ENCODE measurements around the gene CLEC2A. TPM values are rescaled to one million over a fixed set of nuclear protein-coding genes. Genes with fewer than 3 reads are reported as not detected.
"Not testable (repeated sequence)": the region's sequence is repeated elsewhere in the genome, so short reads cannot be mapped to it uniquely, and the experiment has no call there.

The CLEC2A gene
- total RNA-seq, 1 experiment from 2014 or later: not detected

DNA sequence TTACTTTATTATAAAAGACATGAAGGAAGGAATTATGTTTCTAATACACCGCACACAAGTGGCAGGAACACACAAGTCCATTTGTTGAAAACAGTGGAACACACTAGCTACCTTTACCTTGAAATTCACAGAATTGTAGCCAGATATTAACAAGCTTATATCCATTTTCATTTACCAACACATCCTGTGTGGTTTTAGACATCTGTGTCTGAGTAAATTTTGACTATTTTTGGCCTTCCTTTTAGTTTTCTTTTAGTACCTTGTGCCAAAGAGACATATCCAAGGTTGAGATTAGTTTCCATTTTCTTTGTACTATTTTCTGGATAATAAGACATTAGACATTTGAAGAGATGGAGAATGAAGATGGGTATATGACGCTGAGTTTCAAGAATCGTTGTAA lies 50.9 kb downstream of the CLEC2A start, which contains the start of gene KLRF2:
KLRF2 (plus strand) TSS at position 244 of the 400 bp plus-strand sequence; CDS start at position 351, 107 bp downstream.
- Histone ChIP-seq H3K27ac (no peak within 1 kb of the TSS), H3K4me3 (no peak within 1 kb of the TSS), H3K9me3 (ENCODE audit: insufficient read depth, low read depth) (no peaks in the 10 kb centered on the region), H3F3A (ENCODE audit: insufficient read depth, low read depth) (no peaks in the 10 kb centered on the region; the same call in 1 of the 2 replicates), H3K36me3 (ENCODE audit: low read depth) (no peaks in the 10 kb centered on the region), H4K20me1 (ENCODE audit: insufficient read depth) (no peaks in the 10 kb centered on the region), H3K27me3 (ENCODE audit: insufficient read depth, low read depth) (no peaks in the 10 kb centered on the region), H3K4me2 (no peak within 1 kb of the TSS), H3K9me2 (ENCODE audit: insufficient read depth) (no peaks in the 10 kb centered on the region), H2AFZ (no peak within 1 kb of the TSS), H3K4me1 (replicated peaks; ENCODE audit: insufficient read depth) (no peaks in the 10 kb centered on the region), H3K79me2 (ENCODE audit: low read depth) (no peaks in the 10 kb centered on the region)
- no peak for DNase-seq
- POLR2A ChIA-PET (ENCODE audit: unreplicated experiment): no interaction called here
- TF ChIP-seq EZH2 (IDR thresholded peaks at IDR 0.05; ENCODE audit: low read depth) (no peak), CTCF (conservative IDR thresholded peaks at IDR 0.05) (no peak)
- no TSS peak for BruUV-seq (replicated peaks)
- CTCF ChIA-PET: no interaction called here
- intact Hi-C loops (cut with micrococcal nuclease; ENCODE audit: unreplicated experiment): no loop called here

DNA sequence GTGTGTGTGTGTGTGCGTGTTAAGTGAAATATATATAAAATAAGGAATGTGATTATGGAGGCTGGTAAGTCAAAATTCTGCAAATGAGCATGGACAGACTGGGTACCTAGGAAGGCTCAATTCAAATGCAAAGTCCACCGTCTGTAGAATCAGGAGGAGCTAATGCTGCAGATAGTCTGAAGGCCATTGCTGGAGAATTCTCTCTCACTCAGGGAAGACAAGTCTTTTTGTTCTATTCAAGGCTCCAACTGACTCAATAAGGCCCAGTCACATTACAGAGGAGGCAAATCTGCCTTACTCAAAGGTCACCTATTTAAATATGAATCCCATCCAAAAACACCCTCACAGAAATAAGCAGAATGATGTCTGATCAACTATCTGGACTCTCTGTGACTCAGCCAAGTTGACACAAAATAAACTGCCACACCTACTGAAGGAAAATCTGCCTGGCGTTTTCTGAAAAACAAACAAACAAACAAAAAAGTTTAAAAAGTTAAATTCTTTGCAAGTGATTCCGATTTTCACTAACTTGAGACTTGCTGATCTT lies 51.6 kb downstream of the CLEC2A start:
- no peaks in the 10 kb centered on the region for H3K79me2 ChIP-seq (ENCODE audit: low read depth)
- intact Hi-C loops (cut with micrococcal nuclease; ENCODE audit: unreplicated experiment): no loop called here
- H3K4me3 ChIP-seq: no peak overlapping the region
- TF ChIP-seq EZH2 (IDR thresholded peaks at IDR 0.05; ENCODE audit: low read depth): no peak
- TF ChIP-seq CTCF (conservative IDR thresholded peaks at IDR 0.05): no peak
- no peak overlapping the region for H3K4me2 ChIP-seq
- BruUV-seq (replicated peaks): no TSS peak
- no peaks in the 10 kb centered on the region; the same call in 1 of the 2 replicates for H3F3A ChIP-seq (ENCODE audit: insufficient read depth, low read depth)
- H4K20me1 ChIP-seq (ENCODE audit: insufficient read depth): no peaks in the 10 kb centered on the region
- H3K9me2 ChIP-seq (ENCODE audit: insufficient read depth): no peaks in the 10 kb centered on the region
- POLR2A ChIA-PET (ENCODE audit: unreplicated experiment): no interaction called here
- no peak for DNase-seq
- H3K36me3 ChIP-seq (ENCODE audit: low read depth): no peaks in the 10 kb centered on the region
- CTCF ChIA-PET: no interaction called here
- no peaks in the 10 kb centered on the region for H3K4me1 ChIP-seq (replicated peaks; ENCODE audit: insufficient read depth)
- no peaks in the 10 kb centered on the region for H3K9me3 ChIP-seq (ENCODE audit: insufficient read depth, low read depth)
- H3K27ac ChIP-seq: no peak overlapping the region
- no peaks in the 10 kb centered on the region for H3K27me3 ChIP-seq (ENCODE audit: insufficient read depth, low read depth)
- H2AFZ ChIP-seq: no peak overlapping the region

- H3K9me3 ChIP-seq (ENCODE audit: insufficient read depth, low read depth); H3K79me2 ChIP-seq (ENCODE audit: low read depth); H3F3A ChIP-seq (ENCODE audit: insufficient read depth, low read depth); DNase-seq; H3K4me2 ChIP-seq; H3K36me3 ChIP-seq (ENCODE audit: low read depth); CTCF ChIA-PET; H3K9me2 ChIP-seq (ENCODE audit: insufficient read depth); H2AFZ ChIP-seq; H3K4me1 ChIP-seq (replicated peaks; ENCODE audit: insufficient read depth); BruUV-seq (replicated peaks); H3K27ac ChIP-seq; intact Hi-C loops (cut with micrococcal nuclease; ENCODE audit: unreplicated experiment); H3K27me3 ChIP-seq (ENCODE audit: insufficient read depth, low read depth); H4K20me1 ChIP-seq (ENCODE audit: insufficient read depth); H3K4me3 ChIP-seq: not testable (repeated sequence)
- POLR2A ChIA-PET (ENCODE audit: unreplicated experiment): interaction anchor here (0.6 kb wide), 1 partner anchor 243 kb away, joined by 3 read pairs; no protein-coding TSS in a partner anchor
These were observed 56.0 kb downstream of the CLEC2A start for GRCh38 chr12:9876120-9876519.

DNA sequence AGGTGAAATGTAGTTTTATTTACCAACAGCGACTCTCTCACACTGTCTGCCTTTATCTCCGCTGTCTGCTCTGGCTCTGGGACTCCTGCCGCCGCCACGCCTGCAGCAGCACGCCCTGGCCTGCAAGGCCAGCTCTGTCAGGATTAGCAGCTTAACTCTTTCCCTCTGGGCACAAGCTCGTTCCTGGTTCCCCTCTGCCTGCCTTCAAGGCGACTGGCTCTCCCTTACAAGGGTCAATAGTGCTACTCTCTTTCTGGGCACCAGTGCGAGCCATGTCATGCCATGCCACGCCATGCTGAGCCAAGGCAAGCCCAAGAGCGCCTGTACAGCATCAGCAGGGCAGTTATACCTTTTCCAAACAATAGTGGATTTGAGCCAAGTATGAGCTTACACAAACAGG lies 59.4 kb downstream of the CLEC2A start:
- intact Hi-C loops (cut with micrococcal nuclease; ENCODE audit: unreplicated experiment): no loop called here
- Histone ChIP-seq H4K20me1 (ENCODE audit: insufficient read depth) (no peaks in the 10 kb centered on the region), H3K4me2 (no peak overlapping the region), H3K36me3 (ENCODE audit: low read depth) (no peaks in the 10 kb centered on the region), H3K4me3 (no peak overlapping the region), H3K27ac (no peak overlapping the region), H3K79me2 (ENCODE audit: low read depth) (no peaks in the 10 kb centered on the region), H2AFZ (no peak overlapping the region), H3K9me3 (ENCODE audit: insufficient read depth, low read depth) (no peaks in the 10 kb centered on the region), H3K27me3 (ENCODE audit: insufficient read depth, low read depth) (no peaks in the 10 kb centered on the region), H3K9me2 (ENCODE audit: insufficient read depth) (no peaks in the 10 kb centered on the region), H3F3A (ENCODE audit: insufficient read depth, low read depth) (peaks cover 9% of the 10 kb centered on the region; the same call in 1 of the 2 replicates), H3K4me1 (replicated peaks; ENCODE audit: insufficient read depth) (peaks cover 17% of the 10 kb centered on the region)
- no peak for DNase-seq
- TF ChIP-seq EZH2 (IDR thresholded peaks at IDR 0.05; ENCODE audit: low read depth) (no peak), CTCF (conservative IDR thresholded peaks at IDR 0.05) (no peak)
- ChIA-PET CTCF (interaction anchor here (1.0 kb wide), 1 partner anchor 137 kb away, joined by 4 read pairs; no protein-coding TSS in a partner anchor), POLR2A (ENCODE audit: unreplicated experiment) (interaction anchor here (0.5 kb wide), 1 partner anchor 325 kb away, joined by 3 read pairs; no protein-coding TSS in a partner anchor)
- BruUV-seq (replicated peaks): no TSS peak
